ENCODE measurements around the gene IQCF5. TPM values are rescaled to one million over a fixed set of nuclear protein-coding genes. Genes with fewer than 3 reads are reported as not detected.
"Not testable (repeated sequence)": the region's sequence is repeated elsewhere in the genome, so short reads cannot be mapped to it uniquely, and the experiment has no call there.

IQCF5 gene
- total RNA-seq, 1 experiment from 2014 or later = not detected

GRCh38 chr3:51873876-51874275 lies 1.5 kb downstream of the IQCF5 start:
- no peaks in the 10 kb centered on the region for H3K79me2 ChIP-seq (ENCODE audit: low read depth)
- H3K27ac ChIP-seq = no peak overlapping the region
- H3K4me2 ChIP-seq = no peak overlapping the region
- no TSS peak for BruUV-seq (replicated peaks)
- H3K27me3 ChIP-seq (ENCODE audit: insufficient read depth, low read depth) = no peaks in the 10 kb centered on the region
- DNase-seq = no peak
- no peaks in the 10 kb centered on the region for H3F3A ChIP-seq (ENCODE audit: insufficient read depth, low read depth)
- POLR2A ChIA-PET (ENCODE audit: unreplicated experiment) = no interaction called here
- H3K9me3 ChIP-seq (ENCODE audit: insufficient read depth, low read depth) = no peaks in the 10 kb centered on the region
- no peak overlapping the region for H2AFZ ChIP-seq
- no peak overlapping the region for H3K4me3 ChIP-seq
- CTCF ChIA-PET = no interaction called here
- no peaks in the 10 kb centered on the region for H3K9me2 ChIP-seq (ENCODE audit: insufficient read depth)
- H4K20me1 ChIP-seq (ENCODE audit: insufficient read depth) = no peaks in the 10 kb centered on the region
- H3K36me3 ChIP-seq (ENCODE audit: low read depth) = no peaks in the 10 kb centered on the region
- peaks cover 16% of the 10 kb centered on the region for H3K4me1 ChIP-seq (replicated peaks; ENCODE audit: insufficient read depth)
- TF ChIP-seq CTCF (conservative IDR thresholded peaks at IDR 0.05) (no peak), EZH2 (IDR thresholded peaks at IDR 0.05; ENCODE audit: low read depth) (no peak)
- intact Hi-C loops (cut with micrococcal nuclease; ENCODE audit: unreplicated experiment) = no loop called here

GRCh38 chr3:51873253-51873766 lies 2.1 kb downstream of the IQCF5 start:
- no peak for DNase-seq
- Histone ChIP-seq H3K4me2 (no peak overlapping the region), H3K4me1 (replicated peaks; ENCODE audit: insufficient read depth) (peaks cover 16% of the 10 kb centered on the region), H3K9me3 (ENCODE audit: insufficient read depth, low read depth) (no peaks in the 10 kb centered on the region), H3K36me3 (ENCODE audit: low read depth) (no peaks in the 10 kb centered on the region), H4K20me1 (ENCODE audit: insufficient read depth) (no peaks in the 10 kb centered on the region), H3K4me3 (no peak overlapping the region), H2AFZ (no peak overlapping the region), H3K9me2 (ENCODE audit: insufficient read depth) (no peaks in the 10 kb centered on the region), H3K27ac (no peak overlapping the region), H3K79me2 (ENCODE audit: low read depth) (no peaks in the 10 kb centered on the region), H3F3A (ENCODE audit: insufficient read depth, low read depth) (no peaks in the 10 kb centered on the region), H3K27me3 (ENCODE audit: insufficient read depth, low read depth) (no peaks in the 10 kb centered on the region)
- no TSS peak for BruUV-seq (replicated peaks)
- ChIA-PET POLR2A (ENCODE audit: unreplicated experiment) (no interaction called here), CTCF (no interaction called here)
- intact Hi-C loops (cut with micrococcal nuclease; ENCODE audit: unreplicated experiment) = no loop called here
- TF ChIP-seq EZH2 (IDR thresholded peaks at IDR 0.05; ENCODE audit: low read depth) = no peak
- no peak for TF ChIP-seq CTCF (conservative IDR thresholded peaks at IDR 0.05)

- Histone ChIP-seq H3K27me3 (ENCODE audit: insufficient read depth, low read depth) (0 out of 2 replicates have a peak, but pooled peaks cover 3% of the 10 kb centered on the region), H3K4me2 (no peak overlapping the region), H3K4me1 (replicated peaks; ENCODE audit: insufficient read depth) (peaks cover 1% of the 10 kb centered on the region), H4K20me1 (ENCODE audit: insufficient read depth) (no peaks in the 10 kb centered on the region), H2AFZ (no peak overlapping the region), H3K79me2 (ENCODE audit: low read depth) (no peaks in the 10 kb centered on the region), H3F3A (ENCODE audit: insufficient read depth, low read depth) (no peaks in the 10 kb centered on the region), H3K9me2 (ENCODE audit: insufficient read depth) (no peaks in the 10 kb centered on the region), H3K27ac (no peak overlapping the region), H3K4me3 (no peak overlapping the region), H3K9me3 (ENCODE audit: insufficient read depth, low read depth) (no peaks in the 10 kb centered on the region), H3K36me3 (ENCODE audit: low read depth) (no peaks in the 10 kb centered on the region)
- TF ChIP-seq EZH2 (IDR thresholded peaks at IDR 0.05; ENCODE audit: low read depth) = no peak
- no peak for TF ChIP-seq CTCF (conservative IDR thresholded peaks at IDR 0.05)
- intact Hi-C loops (cut with micrococcal nuclease; ENCODE audit: unreplicated experiment) = no loop called here
- ChIA-PET CTCF (no interaction called here), POLR2A (ENCODE audit: unreplicated experiment) (no interaction called here)
- no TSS peak for BruUV-seq (replicated peaks)
- DNase-seq = no peak
These were observed 6.1 kb downstream of the IQCF5 start for GRCh38 chr3:51869304-51869703.

- H2AFZ ChIP-seq; H3K27me3 ChIP-seq (ENCODE audit: insufficient read depth, low read depth); DNase-seq; intact Hi-C loops (cut with micrococcal nuclease; ENCODE audit: unreplicated experiment); CTCF ChIA-PET; H4K20me1 ChIP-seq (ENCODE audit: insufficient read depth); POLR2A ChIA-PET (ENCODE audit: unreplicated experiment); BruUV-seq (replicated peaks); H3K4me1 ChIP-seq (replicated peaks; ENCODE audit: insufficient read depth); H3K9me2 ChIP-seq (ENCODE audit: insufficient read depth); H3K4me2 ChIP-seq; H3K9me3 ChIP-seq (ENCODE audit: insufficient read depth, low read depth); H3F3A ChIP-seq (ENCODE audit: insufficient read depth, low read depth); H3K4me3 ChIP-seq; H3K79me2 ChIP-seq (ENCODE audit: low read depth); H3K36me3 ChIP-seq (ENCODE audit: low read depth); H3K27ac ChIP-seq: not testable (repeated sequence)
These were observed 6.5 kb downstream of the IQCF5 start for GRCh38 chr3:51868896-51869295.
